ENCODE measurements around the gene PPP1R9A. TPM values are rescaled to one million over a fixed set of nuclear protein-coding genes. Genes with fewer than 3 reads are reported as not detected.

Gene PPP1R9A
- total and polyA plus RNA-seq, 10 of the 15 experiments (the other 5 are each of a cell fraction or from before 2014, with no cell fraction given): 0.04 to 0.12 TPM; not detected in 8

DNA sequence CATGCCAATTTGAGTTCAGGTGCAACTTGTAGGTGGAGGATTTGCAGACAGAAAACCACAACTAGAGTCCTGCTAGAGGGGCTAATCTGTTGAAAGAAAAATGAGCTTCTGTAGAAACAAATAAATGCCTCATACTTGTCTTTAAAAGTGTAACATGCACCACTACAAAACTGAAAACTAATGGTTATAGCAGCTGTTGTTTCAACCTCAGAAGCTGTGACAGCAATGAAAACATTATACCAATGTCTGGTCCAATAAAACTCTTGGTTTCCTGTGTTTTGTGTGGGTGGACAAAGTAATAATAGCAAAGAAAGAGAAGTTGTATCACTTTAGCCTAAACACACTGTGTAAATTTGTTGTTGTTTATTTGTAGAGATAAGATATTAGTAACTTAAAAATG lies 3.4 kb upstream of the PPP1R9A start (continued):
- TF ChIP-seq, protein P1, sequence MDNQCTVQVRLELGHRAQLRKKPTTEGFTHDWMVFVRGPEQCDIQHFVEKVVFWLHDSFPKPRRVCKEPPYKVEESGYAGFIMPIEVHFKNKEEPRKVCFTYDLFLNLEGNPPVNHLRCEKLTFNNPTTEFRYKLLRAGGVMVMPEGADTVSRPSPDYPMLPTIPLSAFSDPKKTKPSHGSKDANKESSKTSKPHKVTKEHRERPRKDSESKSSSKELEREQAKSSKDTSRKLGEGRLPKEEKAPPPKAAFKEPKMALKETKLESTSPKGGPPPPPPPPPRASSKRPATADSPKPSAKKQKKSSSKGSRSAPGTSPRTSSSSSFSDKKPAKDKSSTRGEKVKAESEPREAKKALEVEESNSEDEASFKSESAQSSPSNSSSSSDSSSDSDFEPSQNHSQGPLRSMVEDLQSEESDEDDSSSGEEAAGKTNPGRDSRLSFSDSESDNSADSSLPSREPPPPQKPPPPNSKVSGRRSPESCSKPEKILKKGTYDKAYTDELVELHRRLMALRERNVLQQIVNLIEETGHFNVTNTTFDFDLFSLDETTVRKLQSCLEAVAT (IDR thresholded peaks at IDR 0.05): no peak
- TF ChIP-seq ZNF274 (IDR thresholded peaks at IDR 0.05; ENCODE audit: insufficient read depth, insufficient read length) (no peak), ATF7 (IDR thresholded peaks at IDR 0.05; ENCODE audit: low read depth) (no peak)
- TF ChIP-seq, protein P2, sequence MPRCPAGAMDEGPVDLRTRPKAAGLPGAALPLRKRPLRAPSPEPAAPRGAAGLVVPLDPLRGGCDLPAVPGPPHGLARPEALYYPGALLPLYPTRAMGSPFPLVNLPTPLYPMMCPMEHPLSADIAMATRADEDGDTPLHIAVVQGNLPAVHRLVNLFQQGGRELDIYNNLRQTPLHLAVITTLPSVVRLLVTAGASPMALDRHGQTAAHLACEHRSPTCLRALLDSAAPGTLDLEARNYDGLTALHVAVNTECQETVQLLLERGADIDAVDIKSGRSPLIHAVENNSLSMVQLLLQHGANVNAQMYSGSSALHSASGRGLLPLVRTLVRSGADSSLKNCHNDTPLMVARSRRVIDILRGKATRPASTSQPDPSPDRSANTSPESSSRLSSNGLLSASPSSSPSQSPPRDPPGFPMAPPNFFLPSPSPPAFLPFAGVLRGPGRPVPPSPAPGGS (IDR thresholded peaks at IDR 0.05; ENCODE audit: borderline replicate concordance, insufficient read depth, low read depth, low read length, poor library complexity, severe bottlenecking): no peak
- TF ChIP-seq, protein P3, sequence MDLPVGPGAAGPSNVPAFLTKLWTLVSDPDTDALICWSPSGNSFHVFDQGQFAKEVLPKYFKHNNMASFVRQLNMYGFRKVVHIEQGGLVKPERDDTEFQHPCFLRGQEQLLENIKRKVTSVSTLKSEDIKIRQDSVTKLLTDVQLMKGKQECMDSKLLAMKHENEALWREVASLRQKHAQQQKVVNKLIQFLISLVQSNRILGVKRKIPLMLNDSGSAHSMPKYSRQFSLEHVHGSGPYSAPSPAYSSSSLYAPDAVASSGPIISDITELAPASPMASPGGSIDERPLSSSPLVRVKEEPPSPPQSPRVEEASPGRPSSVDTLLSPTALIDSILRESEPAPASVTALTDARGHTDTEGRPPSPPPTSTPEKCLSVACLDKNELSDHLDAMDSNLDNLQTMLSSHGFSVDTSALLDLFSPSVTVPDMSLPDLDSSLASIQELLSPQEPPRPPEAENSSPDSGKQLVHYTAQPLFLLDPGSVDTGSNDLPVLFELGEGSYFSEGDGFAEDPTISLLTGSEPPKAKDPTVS (IDR thresholded peaks at IDR 0.05; ENCODE audit: low read depth, low read length): no peak

DNA sequence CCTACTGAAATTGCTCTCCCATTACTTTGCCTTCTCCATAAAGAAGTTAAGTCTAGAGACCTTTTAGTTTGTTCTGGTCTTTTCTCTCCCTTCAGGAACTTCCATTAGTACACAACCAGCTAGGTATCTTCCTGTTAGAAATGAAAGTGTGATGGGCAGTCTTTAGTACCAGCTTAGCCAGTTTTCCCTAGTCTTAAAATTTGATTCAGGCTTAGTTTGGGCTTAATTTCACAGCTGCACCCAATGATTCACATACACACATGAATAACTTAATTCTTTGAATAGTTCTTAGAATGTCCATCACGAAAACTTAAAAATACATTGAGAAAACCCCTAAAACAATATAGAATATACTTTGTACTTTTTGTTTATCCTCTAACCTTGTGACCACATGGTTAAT lies 2.4 kb upstream of the PPP1R9A start:
- H3K9ac ChIP-seq (ENCODE audit: control insufficient read depth, insufficient read depth, low read length): no peak overlapping the region
- peaks cover 3 to 8% of the 10 kb centered on the region in 2 experiments for H3K27me3 ChIP-seq (replicated peaks in 1 of 2; ENCODE audit: control insufficient read depth in 2 of 2, insufficient read depth in 2 of 2, low read length in 1 of 2)
- ChIA-PET RAD21 (ENCODE audit: unreplicated experiment) (no interaction called here), CTCF (no interaction called here), POLR2A (no interaction called here), SMC1A (ENCODE audit: uncharacterized antibody, unreplicated experiment) (no interaction called here)
- H3K4me2 ChIP-seq (ENCODE audit: control insufficient read depth, insufficient read depth): no peak overlapping the region
- H3K79me2 ChIP-seq (ENCODE audit: control insufficient read depth, insufficient read depth, low read length): no peaks in the 10 kb centered on the region
- FAIRE-seq (no peak), DNase-seq (ENCODE audit: low read depth, low spot score) (no peak), ATAC-seq (no peak)
- in situ Hi-C loops (cut with MboI): no loop called here
- H2AFZ ChIP-seq (ENCODE audit: control insufficient read depth, low read depth, low read length): no peak overlapping the region
- no TSS peak for BruUV-seq (replicated peaks)
- no peak overlapping the region for H3K4me3 ChIP-seq
- no peaks in the 10 kb centered on the region for H3K9me3 ChIP-seq (replicated peaks; ENCODE audit: control insufficient read depth, insufficient read depth, low read length)
- H4K20me1 ChIP-seq (ENCODE audit: control insufficient read depth, insufficient read depth): no peaks in the 10 kb centered on the region
- H3K27ac ChIP-seq (ENCODE audit: control insufficient read depth, insufficient read depth): no peak overlapping the region
- 43% methylated on average over 1 of the region's 1 CpG for WGBS (ENCODE audit: insufficient coverage, insufficient replicate concordance, low lambda C conversion rate, missing lambda C conversion rate)
- no peaks in the 10 kb centered on the region for H3K4me1 ChIP-seq (ENCODE audit: control insufficient read depth, insufficient read depth, low read length)
- no peaks in the 10 kb centered on the region for H3K36me3 ChIP-seq (ENCODE audit: control insufficient read depth in 2 of 2, insufficient read depth in 2 of 2, low read length in 1 of 2)
- TF ChIP-seq NBN (IDR thresholded peaks at IDR 0.05) (no peak), CBX5 (IDR thresholded peaks at IDR 0.05; ENCODE audit: low read depth) (no peak), SIN3A (IDR thresholded peaks at IDR 0.05; ENCODE audit: low read depth, low read length) (no peak), JUND (IDR thresholded peaks at IDR 0.05; ENCODE audit: low read depth, low read length) (no peak), RUNX3 (IDR thresholded peaks at IDR 0.05; ENCODE audit: low read length) (no peak), MTA3 (IDR thresholded peaks at IDR 0.05; ENCODE audit: borderline replicate concordance, low read length) (no peak)
- TF ChIP-seq, protein P4, sequence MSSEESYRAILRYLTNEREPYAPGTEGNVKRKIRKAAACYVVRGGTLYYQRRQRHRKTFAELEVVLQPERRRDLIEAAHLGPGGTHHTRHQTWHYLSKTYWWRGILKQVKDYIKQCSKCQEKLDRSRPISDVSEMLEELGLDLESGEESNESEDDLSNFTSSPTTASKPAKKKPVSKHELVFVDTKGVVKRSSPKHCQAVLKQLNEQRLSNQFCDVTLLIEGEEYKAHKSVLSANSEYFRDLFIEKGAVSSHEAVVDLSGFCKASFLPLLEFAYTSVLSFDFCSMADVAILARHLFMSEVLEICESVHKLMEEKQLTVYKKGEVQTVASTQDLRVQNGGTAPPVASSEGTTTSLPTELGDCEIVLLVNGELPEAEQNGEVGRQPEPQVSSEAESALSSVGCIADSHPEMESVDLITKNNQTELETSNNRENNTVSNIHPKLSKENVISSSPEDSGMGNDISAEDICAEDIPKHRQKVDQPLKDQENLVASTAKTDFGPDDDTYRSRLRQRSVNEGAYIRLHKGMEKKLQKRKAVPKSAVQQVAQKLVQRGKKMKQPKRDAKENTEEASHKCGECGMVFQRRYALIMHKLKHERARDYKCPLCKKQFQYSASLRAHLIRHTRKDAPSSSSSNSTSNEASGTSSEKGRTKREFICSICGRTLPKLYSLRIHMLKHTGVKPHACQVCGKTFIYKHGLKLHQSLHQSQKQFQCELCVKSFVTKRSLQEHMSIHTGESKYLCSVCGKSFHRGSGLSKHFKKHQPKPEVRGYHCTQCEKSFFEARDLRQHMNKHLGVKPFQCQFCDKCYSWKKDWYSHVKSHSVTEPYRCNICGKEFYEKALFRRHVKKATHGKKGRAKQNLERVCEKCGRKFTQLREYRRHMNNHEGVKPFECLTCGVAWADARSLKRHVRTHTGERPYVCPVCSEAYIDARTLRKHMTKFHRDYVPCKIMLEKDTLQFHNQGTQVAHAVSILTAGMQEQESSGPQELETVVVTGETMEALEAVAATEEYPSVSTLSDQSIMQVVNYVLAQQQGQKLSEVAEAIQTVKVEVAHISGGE (CRISPR knock-in tag; IDR thresholded peaks at IDR 0.05): no peak
- intact Hi-C loops (cut with micrococcal nuclease; ENCODE audit: unreplicated experiment): no loop called here

All from GM12878 (cell line).